Measurements from ENCODE around the gene ARHGAP26. TPM values are rescaled to one million over a fixed set of nuclear protein-coding genes. Genes with fewer than 3 reads are reported as not detected.
A peak's percentile ranks its signal among the peaks of the same experiment; 100 is the strongest.

The ARHGAP26 gene
- polyA plus RNA-seq, 3 donors: 26.5 to 56.8 (median 28.7) TPM

GRCh38 chr5:143128412-143129071 lies 358.4 kb downstream of the ARHGAP26 start:
- peak overlapping the region in 1 of 7 donors; percentile 52 for H3K27ac Mint-ChIP-seq
- H3K4me2 ChIP-seq (replicated peaks; ENCODE audit: extremely low read depth, low read length, poor library complexity, severe bottlenecking): no peak overlapping the region
- intact Hi-C loops (cut with micrococcal nuclease): no loop called here
- peaks cover 54% of the 10 kb centered on the region in 2 donors for H3K36me3 Mint-ChIP-seq
- H3K4me1 Mint-ChIP-seq: peaks cover 39% of the 10 kb centered on the region
- H3K9me3 ChIP-seq (replicated peaks in 1 of 2; ENCODE audit: control insufficient read depth in 1 of 2, insufficient read depth in 1 of 2, low read length in 2 of 2): no peaks in the 10 kb centered on the region
- H3K4me1 ChIP-seq (ENCODE audit: control insufficient read depth in 1 of 2, insufficient read depth in 2 of 2, low read length in 2 of 2): peaks cover 28 to 32% of the 10 kb centered on the region in 2 donors
- no peak for TF ChIP-seq CTCF (IDR thresholded peaks at IDR 0.05)
- peaks cover 13 to 69% of the 10 kb centered on the region in 2 donors for H3K36me3 ChIP-seq (replicated peaks in 1 of 2; ENCODE audit: control insufficient read depth in 1 of 2, insufficient read depth in 2 of 2, low read length in 2 of 2)
- no peak overlapping the region for H3K4me3 Mint-ChIP-seq
- no peak overlapping the region for H3K9ac ChIP-seq (ENCODE audit: insufficient read depth, low read length, poor library complexity, severe bottlenecking)
- peaks cover 94% of the 10 kb centered on the region for H4K20me1 ChIP-seq (ENCODE audit: insufficient read depth, low read length)
- no peak overlapping the region for H2AFZ ChIP-seq (ENCODE audit: insufficient read depth, low read depth, low read length, poor library complexity, severe bottlenecking)
- no peak for DNase-seq
- no CpG with 5 or more reads among the region's 7 CpGs for WGBS (ENCODE audit: insufficient coverage)
- no peaks in the 10 kb centered on the region for H3K9me3 Mint-ChIP-seq
- no peaks in the 10 kb centered on the region for H3K27me3 ChIP-seq (ENCODE audit: control insufficient read depth in 2 of 2, insufficient read depth in 2 of 2, low read length in 2 of 2)
- no peaks in the 10 kb centered on the region for H3K79me2 ChIP-seq (ENCODE audit: insufficient read depth, low read length)
- no peak overlapping the region for H3K4me3 ChIP-seq (replicated peaks in 1 of 3; ENCODE audit: low read depth in 2 of 3, low read length in 3 of 3)
- H3K27me3 Mint-ChIP-seq (ENCODE audit: low read depth in 3 of 3): no peaks in the 10 kb centered on the region
- no peak overlapping the region for H3K27ac ChIP-seq (ENCODE audit: low read depth in 1 of 2, low read length in 2 of 2)

GRCh38 chr5:143129203-143129602 lies 359.0 kb downstream of the ARHGAP26 start:
- 94% methylated on average over 2 of the region's 3 CpGs for WGBS (ENCODE audit: insufficient coverage)
- no peak overlapping the region for H3K4me3 ChIP-seq (replicated peaks in 1 of 3; ENCODE audit: low read depth in 2 of 3, low read length in 3 of 3)
- peaks cover 36% of the 10 kb centered on the region for H3K4me1 Mint-ChIP-seq
- H3K4me1 ChIP-seq (ENCODE audit: control insufficient read depth in 1 of 2, insufficient read depth in 2 of 2, low read length in 2 of 2): peaks cover 26 to 29% of the 10 kb centered on the region in 2 donors
- H2AFZ ChIP-seq (ENCODE audit: insufficient read depth, low read depth, low read length, poor library complexity, severe bottlenecking): no peak overlapping the region
- peaks cover 57 to 61% of the 10 kb centered on the region in 2 donors for H3K36me3 Mint-ChIP-seq
- no peaks in the 10 kb centered on the region for H3K27me3 ChIP-seq (ENCODE audit: control insufficient read depth in 2 of 2, insufficient read depth in 2 of 2, low read length in 2 of 2)
- H3K79me2 ChIP-seq (ENCODE audit: insufficient read depth, low read length): no peaks in the 10 kb centered on the region
- no peak overlapping the region for H3K27ac ChIP-seq (ENCODE audit: low read depth in 1 of 2, low read length in 2 of 2)
- peaks cover 19 to 72% of the 10 kb centered on the region in 2 donors for H3K36me3 ChIP-seq (replicated peaks in 1 of 2; ENCODE audit: control insufficient read depth in 1 of 2, insufficient read depth in 2 of 2, low read length in 2 of 2)
- no peaks in the 10 kb centered on the region for H3K27me3 Mint-ChIP-seq (ENCODE audit: low read depth in 3 of 3)
- intact Hi-C loops (cut with micrococcal nuclease): no loop called here
- H3K9ac ChIP-seq (ENCODE audit: insufficient read depth, low read length, poor library complexity, severe bottlenecking): no peak overlapping the region
- no peak for DNase-seq
- H3K27ac Mint-ChIP-seq: no peak overlapping the region
- no peak overlapping the region for H3K4me2 ChIP-seq (replicated peaks; ENCODE audit: extremely low read depth, low read length, poor library complexity, severe bottlenecking)
- no peak for TF ChIP-seq CTCF (IDR thresholded peaks at IDR 0.05)
- no peak overlapping the region for H3K4me3 Mint-ChIP-seq
- H3K9me3 ChIP-seq (replicated peaks in 1 of 2; ENCODE audit: control insufficient read depth in 1 of 2, insufficient read depth in 1 of 2, low read length in 2 of 2): no peaks in the 10 kb centered on the region
- peaks cover 96% of the 10 kb centered on the region for H4K20me1 ChIP-seq (ENCODE audit: insufficient read depth, low read length)
- H3K9me3 Mint-ChIP-seq: no peaks in the 10 kb centered on the region
